ENCODE measurements around the gene AXIN1. TPM values are rescaled to one million over a fixed set of nuclear protein-coding genes. Genes with fewer than 3 reads are reported as not detected.
A peak's percentile ranks its signal among the peaks of the same experiment; 100 is the strongest.

The AXIN1 gene
- total and polyA plus RNA-seq, 2 of the 8 experiments (the other 6 are each of a cell fraction or from before 2014, with no cell fraction given): 12.5 to 41.9 TPM

- no peak overlapping the region for H3K14ac ChIP-seq (ENCODE audit: insufficient read length)
- 0 out of 8 replicates have a peak, but pooled peaks cover 0 to 3% (median 0%) of the 10 kb centered on the region in 4 experiments for H3K36me3 ChIP-seq (ENCODE audit: control insufficient read depth in 2 of 4, insufficient read depth in 4 of 4, low read length in 3 of 4)
- TF ChIP-seq E2F6 (IDR thresholded peaks at IDR 0.05) (no peak), SAP30 (IDR thresholded peaks at IDR 0.05; ENCODE audit: insufficient read depth, insufficient replicate concordance, low read length) (no peak), POLR2AphosphoS5 (IDR thresholded peaks at IDR 0.05; ENCODE audit: low read depth, low read length) (no peak), SIRT6 (IDR thresholded peaks at IDR 0.05; ENCODE audit: low read length) (no peak), KDM1A (IDR thresholded peaks at IDR 0.05; ENCODE audit: borderline replicate concordance, low read length) (no peak), POLR2A (IDR thresholded peaks at IDR 0.05; ENCODE audit: control extremely low read depth in 1 of 2, low read depth in 2 of 2, low read length in 2 of 2) (no peak), GTF2F1 (IDR thresholded peaks at IDR 0.05; ENCODE audit: borderline replicate concordance, low read depth, low read length) (no peak), RAD21 (IDR thresholded peaks at IDR 0.05 in 1 of 2, conservative IDR thresholded peaks at IDR 0.05 in 1 of 2; ENCODE audit: low read depth in 2 of 2, low read length in 2 of 2) (no peak), RFX5 (IDR thresholded peaks at IDR 0.05; ENCODE audit: borderline replicate concordance, low read depth, low read length) (no peak), SUZ12 (IDR thresholded peaks at IDR 0.05; ENCODE audit: low read length) (no peak)
- 88% methylated on average over 12 of the region's 12 CpGs; no CpG with 5 or more reads in 1 of the 2 experiments for WGBS, 2 experiments (ENCODE audit: extremely low coverage in 1 of 2, insufficient coverage in 1 of 2, insufficient read length in 1 of 2, insufficient replicate concordance in 2 of 2, low coverage in 1 of 2, low lambda C conversion rate in 2 of 2, missing lambda C conversion rate in 1 of 2)
- H3K4me3 ChIP-seq (ENCODE audit: extremely low read depth in 1 of 4, insufficient read depth in 2 of 4, low read depth in 3 of 4, low read length in 4 of 4): no peak overlapping the region
- H3K56ac ChIP-seq (replicated peaks; ENCODE audit: insufficient read length, low read depth, low read length): no peak overlapping the region
- no peak overlapping the region for H3K23ac ChIP-seq (ENCODE audit: insufficient read length)
- 0 out of 2 replicates have a peak overlapping the region, but pooled peaks have one; percentile 39 for H2AK5ac ChIP-seq (ENCODE audit: low read depth, low read length)
- no peak overlapping the region for H2BK120ac ChIP-seq (replicated peaks; ENCODE audit: low read depth, low read length)
- H3K9me3 ChIP-seq (ENCODE audit: insufficient read depth in 2 of 2, low read depth in 1 of 2, low read length in 1 of 2): no peaks in the 10 kb centered on the region
- H4K8ac ChIP-seq (ENCODE audit: extremely low read depth, insufficient read depth, low read length): no peak overlapping the region
- H3K4me2 ChIP-seq (ENCODE audit: insufficient read depth in 1 of 2, low read depth in 2 of 2, low read length in 2 of 2): no peak overlapping the region
- H2BK15ac ChIP-seq (ENCODE audit: low read length): no peak overlapping the region
- peaks cover 7% of the 10 kb centered on the region; the same call in 1 of the 2 replicates for H3K23me2 ChIP-seq (ENCODE audit: low read depth, low read length)
- DNase-seq (ENCODE audit: low read depth in 1 of 2, low spot score in 2 of 2) (no peak), FAIRE-seq (no peak)
- H3K4ac ChIP-seq (replicated peaks; ENCODE audit: insufficient read length, low read depth, low read length): no peak overlapping the region
- peak overlapping the region; percentile 60; the same call in 1 of the 2 replicates for H2BK12ac ChIP-seq (ENCODE audit: low read depth, low read length)
- peaks cover 6% of the 10 kb centered on the region for H3K79me1 ChIP-seq (ENCODE audit: low read depth, low read length)
- no peak overlapping the region for H3K27ac ChIP-seq (ENCODE audit: low read depth, low read length)
- peaks cover 5 to 24% of the 10 kb centered on the region in 2 experiments; a peak in 3 of 4 replicates for H3K79me2 ChIP-seq (ENCODE audit: control insufficient read depth in 1 of 2, insufficient read depth in 2 of 2, low read length in 2 of 2)
- peaks cover 0 to 4% (median 2%) of the 10 kb centered on the region in 4 experiments; a peak in 3 of 7 replicates for H3K4me1 ChIP-seq (replicated peaks in 1 of 4; ENCODE audit: control insufficient read depth in 3 of 4, insufficient read depth in 4 of 4, low read length in 3 of 4)
- CTCF ChIA-PET (ENCODE audit: partially characterized antibody): interaction anchor here (0.6 to 1.8 kb wide), 3 partner anchors 34 to 173 kb away, joined by 3 to 5 read pairs (median 3); no protein-coding TSS in a partner anchor
- H4K5ac ChIP-seq (ENCODE audit: insufficient read length, low read depth, low read length): no peak overlapping the region
- no peak overlapping the region for H2BK20ac ChIP-seq (ENCODE audit: low read length)
- no peak overlapping the region for H4K91ac ChIP-seq (replicated peaks; ENCODE audit: insufficient read length, low read length)
- H3K27me3 ChIP-seq (replicated peaks in 1 of 4; ENCODE audit: control insufficient read depth in 3 of 4, extremely low read depth in 1 of 4, insufficient read depth in 3 of 4, low read length in 3 of 4): no peaks in the 10 kb centered on the region
- no peak overlapping the region for H3K18ac ChIP-seq (ENCODE audit: extremely low read depth, low read length)
- POLR2A ChIA-PET (ENCODE audit: partially characterized antibody): interaction anchor here (0.5 to 1.6 kb wide), 2 partner anchors 9 to 115 kb away, joined by 4 to 6 read pairs; no protein-coding TSS in a partner anchor
- no peak overlapping the region for H2BK5ac ChIP-seq (ENCODE audit: low read depth, low read length)
- peaks cover 1 to 11% of the 10 kb centered on the region in 2 experiments for H4K20me1 ChIP-seq (replicated peaks in 1 of 2; ENCODE audit: control insufficient read depth in 1 of 2, insufficient read depth in 2 of 2, low read length in 2 of 2)
- H2AFZ ChIP-seq (ENCODE audit: low read length): no peak overlapping the region
- H3K9ac ChIP-seq (replicated peaks in 1 of 4; ENCODE audit: extremely low read depth in 1 of 4, low read depth in 3 of 4, low read length in 3 of 4): no peak overlapping the region
Observed at GRCh38 chr16:354291-354881, 1.9 kb upstream of the AXIN1 start.
